Activated CD4-positive, alpha-beta T cell treated with anti-CD3 and anti-CD28 coated beads for 24 hours (primary cell): ENCODE results near the gene TRIM7.
"Not testable (repeated sequence)": the region's sequence is repeated elsewhere in the genome, so short reads cannot be mapped to it uniquely, and the experiment has no call there.

Source experiments
- DNase-seq, 2 donors: peaks; one replicate each; pipeline ENCODE4 v3.0.0-alpha.2; 2020; ENCODE audit warnings: low read depth in 2 of 2

Gene TRIM7

GRCh38 chr5:181152406-181152805 is 52.6 kb downstream of the TRIM7 start:
- DNase-seq = no peak

GRCh38 chr5:181151146-181151545 is 53.9 kb downstream of the TRIM7 start:
- no peak for DNase-seq

- no peak for DNase-seq
Observed at GRCh38 chr5:181149806-181150733, 54.9 kb downstream of the TRIM7 start.

GRCh38 chr5:181149355-181149754 is 55.6 kb downstream of the TRIM7 start:
- no peak for DNase-seq

GRCh38 chr5:181146927-181147636 is 57.9 kb downstream of the TRIM7 start, which contains the start of gene OR2V2:
Gene OR2V2, plus strand, starts transcription at chr5:181147586. Its CDS starts 7,357 bp downstream, at chr5:181154943.
- DNase-seq = not testable (repeated sequence)

- DNase-seq = no peak
Observed at GRCh38 chr5:181145133-181145532, 59.9 kb downstream of the TRIM7 start.
